ENCODE data around the gene NEK7.
A peak's percentile ranks its signal among the peaks of the same experiment; 100 is the strongest.

NEK7 gene

DNA sequence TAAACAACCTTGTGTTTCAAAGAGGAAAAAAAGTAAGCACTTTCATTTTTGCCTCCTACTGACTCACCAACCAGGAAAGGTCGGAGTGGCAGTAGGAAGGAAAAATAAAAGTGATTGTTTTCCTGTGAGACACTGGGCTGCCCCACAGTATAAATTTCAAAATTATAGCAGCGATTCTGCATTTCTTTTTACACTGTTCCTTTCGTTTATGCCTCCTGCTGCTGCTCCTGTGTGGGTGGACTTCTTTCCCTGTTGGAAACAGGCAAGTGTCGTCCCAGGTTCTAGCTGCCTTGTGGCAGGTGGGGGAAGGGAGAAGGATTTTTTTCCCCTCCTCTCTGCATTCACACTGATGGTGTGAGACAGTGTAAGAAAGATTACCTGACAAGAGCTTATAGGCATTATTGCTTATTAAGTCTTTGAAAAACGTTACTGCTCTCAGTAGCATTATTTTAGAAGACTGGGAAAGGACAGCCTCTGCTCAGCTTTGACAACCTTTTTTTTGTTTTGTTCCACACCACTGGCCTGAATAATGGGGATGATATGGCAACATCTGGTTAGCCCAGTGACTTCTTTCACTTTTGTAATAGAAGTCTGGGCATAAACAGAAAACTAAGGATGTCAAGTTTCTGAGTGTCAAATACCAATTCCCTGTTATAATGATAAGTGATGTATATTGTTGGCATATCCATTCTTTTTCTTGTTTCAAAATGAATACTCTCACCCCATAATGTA, 77.9 kb downstream of the NEK7 start:
- no peak for DNase-seq
- Mint-ChIP-seq H3K27ac (no peak overlapping the region), H3K4me1 (peaks cover 20% of the 10 kb centered on the region), H3K4me3 (peak overlapping the region in 1 of 2 donors; percentile 36), H3K27me3 (no peaks in the 10 kb centered on the region), H3K9me3 (peaks cover 0 to 4% of the 10 kb centered on the region in 2 donors)
- ATAC-seq: peak; percentile 15

DNA sequence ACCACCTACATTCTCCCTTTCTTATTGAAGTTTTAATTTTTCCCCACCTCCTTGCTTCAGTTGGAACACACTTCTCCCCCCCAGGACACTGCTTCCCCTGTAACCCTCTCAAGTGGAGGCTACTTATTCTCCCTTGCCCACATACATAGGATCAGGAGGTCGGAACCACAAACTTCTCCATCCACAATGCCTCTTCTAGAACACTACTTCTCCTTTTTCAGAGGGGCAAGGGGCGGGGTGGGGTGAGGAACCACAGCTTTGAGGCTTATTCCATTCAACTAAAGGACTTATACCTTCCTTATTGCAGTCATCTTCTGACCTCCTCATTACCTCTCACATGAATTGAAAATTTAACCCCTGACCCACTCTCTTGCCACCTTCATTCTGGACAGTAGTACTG, 81.3 kb downstream of the NEK7 start:
- DNase-seq: no peak
- no peak for ATAC-seq
- H3K27me3 Mint-ChIP-seq: no peaks in the 10 kb centered on the region
- no peak overlapping the region for H3K27ac Mint-ChIP-seq
- peaks cover 32% of the 10 kb centered on the region for H3K4me1 Mint-ChIP-seq
- peaks cover 0 to 4% of the 10 kb centered on the region in 2 donors for H3K9me3 Mint-ChIP-seq
- no peak overlapping the region for H3K4me3 Mint-ChIP-seq

DNA sequence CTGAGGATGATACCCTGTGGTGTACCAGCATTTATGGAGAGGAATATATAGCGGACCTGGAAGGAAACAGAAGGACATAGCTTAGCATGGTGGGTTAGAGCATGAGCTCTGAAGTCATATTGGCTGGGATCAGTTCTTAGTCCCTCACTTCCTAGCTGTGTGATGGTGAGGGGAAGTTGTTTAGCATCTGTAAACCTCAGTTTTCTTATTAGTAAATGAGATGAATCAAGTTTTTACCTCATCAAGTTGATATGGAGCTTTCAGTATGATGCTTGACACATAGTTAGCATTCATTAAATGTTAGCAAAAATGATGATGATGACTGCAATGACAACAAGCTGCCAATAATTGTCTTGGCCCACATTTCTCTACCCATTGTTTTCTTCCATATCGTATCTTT, 84.8 kb downstream of the NEK7 start:
- DNase-seq (no peak), ATAC-seq (peak; percentile 89)
- Mint-ChIP-seq H3K9me3 (no peaks in the 10 kb centered on the region), H3K4me3 (no peak overlapping the region), H3K27ac (no peak overlapping the region), H3K4me1 (peaks cover 27% of the 10 kb centered on the region), H3K27me3 (no peaks in the 10 kb centered on the region)

DNA sequence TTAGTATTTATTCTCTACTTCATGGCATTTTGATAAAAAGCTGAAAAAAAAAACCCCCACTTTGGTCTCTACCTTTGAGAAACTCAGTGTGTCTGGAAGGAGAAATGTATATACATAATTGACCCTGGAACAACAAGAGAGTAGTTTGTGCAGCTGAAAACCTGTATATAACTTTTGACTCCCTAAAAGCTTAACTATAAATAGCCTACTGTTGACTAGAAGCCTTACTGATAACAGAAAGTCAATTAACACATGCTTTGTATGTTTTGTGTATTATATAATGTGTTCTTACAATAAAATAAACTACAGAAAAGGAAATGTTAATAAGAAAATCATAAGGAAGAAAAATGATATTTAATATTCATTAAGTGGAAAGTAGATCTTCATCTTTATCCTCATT, 88.0 kb downstream of the NEK7 start:
- H3K4me3 Mint-ChIP-seq: no peak overlapping the region
- ATAC-seq (no peak), DNase-seq (no peak)
- H3K27me3 Mint-ChIP-seq: no peaks in the 10 kb centered on the region
- no peak overlapping the region for H3K27ac Mint-ChIP-seq
- peaks cover 33% of the 10 kb centered on the region for H3K4me1 Mint-ChIP-seq
- no peaks in the 10 kb centered on the region for H3K9me3 Mint-ChIP-seq

DNA sequence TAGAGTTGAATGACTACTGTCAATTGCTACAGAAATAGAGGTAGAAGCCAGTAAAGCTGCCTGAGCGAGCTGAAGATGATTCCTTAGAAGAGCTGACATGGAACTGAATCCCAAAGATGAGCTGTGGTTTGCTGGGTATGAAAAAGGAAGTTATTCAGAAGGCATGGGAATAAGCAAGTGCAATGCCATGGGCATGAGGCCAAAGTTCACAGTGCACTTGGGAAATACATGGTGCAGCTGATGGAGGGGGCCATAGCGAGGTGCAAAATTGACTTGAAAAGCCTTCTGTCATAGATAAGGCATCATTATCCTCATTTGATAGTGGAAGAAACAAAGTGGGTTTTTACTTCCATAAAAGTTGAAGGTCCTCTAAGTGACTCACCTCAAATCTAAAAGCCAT, 88.6 kb downstream of the NEK7 start:
- no peak overlapping the region for H3K4me3 Mint-ChIP-seq
- no peak overlapping the region for H3K27ac Mint-ChIP-seq

DNA sequence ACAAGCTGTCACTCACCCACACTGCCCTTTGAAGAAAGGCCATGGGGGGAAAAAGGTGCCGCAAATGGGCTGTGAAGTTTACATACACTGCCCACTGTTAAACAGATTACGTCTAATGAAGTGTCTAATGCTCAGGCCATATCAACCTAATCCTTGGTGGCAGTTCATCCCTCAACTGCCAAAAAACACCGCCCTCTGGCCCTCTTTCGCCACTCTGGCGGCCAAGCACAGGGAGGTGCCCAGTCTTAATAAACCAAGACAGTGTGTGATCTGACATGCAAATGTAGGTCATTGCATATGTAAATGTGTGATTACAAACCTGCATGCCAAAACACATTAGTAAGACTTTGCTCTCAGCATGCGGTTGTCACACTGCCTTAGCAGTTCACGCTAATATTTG, 89.5 kb downstream of the NEK7 start:
- no peaks in the 10 kb centered on the region for H3K9me3 Mint-ChIP-seq
- peaks cover 29% of the 10 kb centered on the region for H3K4me1 Mint-ChIP-seq
- H3K27ac Mint-ChIP-seq: no peak overlapping the region
- no peaks in the 10 kb centered on the region for H3K27me3 Mint-ChIP-seq
- no peak for DNase-seq
- no peak for ATAC-seq
- H3K4me3 Mint-ChIP-seq: no peak overlapping the region

More for the DNA sequence above, 88.6 kb downstream of the NEK7 start:
- no peaks in the 10 kb centered on the region for H3K27me3 Mint-ChIP-seq
- no peak for DNase-seq
- peaks cover 33% of the 10 kb centered on the region for H3K4me1 Mint-ChIP-seq
- H3K9me3 Mint-ChIP-seq: no peaks in the 10 kb centered on the region
- no peak for ATAC-seq

DNA sequence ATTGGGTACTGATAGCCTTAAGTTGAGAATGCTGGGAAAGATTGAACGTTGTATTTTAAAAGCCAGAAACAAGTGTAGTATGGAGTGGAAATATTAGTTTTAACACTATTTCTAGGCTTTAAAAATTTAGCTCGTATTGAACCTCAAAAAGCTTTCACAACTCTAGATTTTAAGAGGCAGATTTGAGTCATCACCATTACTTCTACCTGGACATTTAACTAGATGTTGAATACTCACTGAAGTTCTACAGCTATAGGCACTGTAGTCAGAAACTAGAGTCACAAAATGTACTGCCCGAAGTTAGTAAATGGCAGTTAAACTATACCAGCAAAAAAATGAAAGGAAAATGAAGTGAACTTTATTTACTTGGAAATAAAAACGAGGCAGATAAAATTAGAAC, 96.5 kb downstream of the NEK7 start:
- peak; percentile 82 for ATAC-seq
- Mint-ChIP-seq H3K4me3 (peak overlapping the region; percentile 14 to 73), H3K9me3 (peaks cover 5 to 13% of the 10 kb centered on the region in 2 donors)

DNA sequence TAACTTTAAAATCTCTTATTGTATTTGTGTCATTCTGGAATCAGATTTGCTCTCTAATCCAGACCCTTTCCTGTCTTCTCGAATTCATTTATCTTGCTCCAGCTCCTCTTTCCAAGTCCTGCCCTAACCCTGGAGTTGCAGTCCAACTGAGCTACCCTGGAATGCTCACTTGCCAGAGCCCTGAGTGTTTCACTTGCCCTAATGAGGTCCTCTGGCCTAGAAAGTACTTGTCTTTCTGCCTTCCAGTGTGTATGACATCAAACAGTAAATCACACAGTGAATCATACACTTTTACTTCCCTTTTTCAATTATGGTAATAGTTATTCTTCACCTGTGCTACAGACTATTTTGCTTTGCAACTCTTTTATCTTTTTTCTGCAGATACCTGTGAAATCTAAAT, 96.9 kb downstream of the NEK7 start:
- Mint-ChIP-seq H3K4me3 (peak overlapping the region; percentile 71 to 73), H3K9me3 (peaks cover 5 to 13% of the 10 kb centered on the region in 2 donors), H3K27me3 (no peaks in the 10 kb centered on the region), H3K27ac (peak overlapping the region in 1 of 2 donors; percentile 40), H3K4me1 (peaks cover 57% of the 10 kb centered on the region)
- DNase-seq: peak in 1 of 2 donors; percentile 5
- peak; percentile 90 for ATAC-seq

More for the DNA sequence above, 96.5 kb downstream of the NEK7 start:
- Mint-ChIP-seq H3K27ac (peak overlapping the region in 1 of 2 donors; percentile 40), H3K4me1 (peaks cover 57% of the 10 kb centered on the region), H3K27me3 (no peaks in the 10 kb centered on the region)
- DNase-seq: no peak

DNA sequence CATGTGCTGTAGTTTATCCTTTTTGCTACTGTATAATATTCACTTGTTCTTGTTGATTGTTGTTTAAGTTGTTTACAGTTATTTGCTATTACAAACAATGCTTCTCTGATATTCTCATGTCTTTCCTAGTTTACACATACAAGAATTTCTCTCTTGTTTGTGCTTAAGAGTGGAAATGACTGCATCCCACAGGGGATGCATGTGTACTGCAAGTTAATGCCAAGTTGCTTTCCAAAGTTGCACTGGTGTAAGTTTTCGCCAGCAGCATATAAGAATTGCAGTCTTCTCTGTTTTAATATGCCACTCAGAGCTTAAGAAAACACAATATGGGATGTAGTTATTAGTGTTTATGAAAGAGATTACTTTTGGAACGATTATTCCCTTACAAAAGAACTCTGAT, 97.7 kb downstream of the NEK7 start:
- Mint-ChIP-seq H3K4me1 (peaks cover 64% of the 10 kb centered on the region), H3K9me3 (peaks cover 5 to 13% of the 10 kb centered on the region in 2 donors), H3K4me3 (no peak overlapping the region), H3K27ac (no peak overlapping the region), H3K27me3 (no peaks in the 10 kb centered on the region)
- DNase-seq (no peak), ATAC-seq (no peak)

DNA sequence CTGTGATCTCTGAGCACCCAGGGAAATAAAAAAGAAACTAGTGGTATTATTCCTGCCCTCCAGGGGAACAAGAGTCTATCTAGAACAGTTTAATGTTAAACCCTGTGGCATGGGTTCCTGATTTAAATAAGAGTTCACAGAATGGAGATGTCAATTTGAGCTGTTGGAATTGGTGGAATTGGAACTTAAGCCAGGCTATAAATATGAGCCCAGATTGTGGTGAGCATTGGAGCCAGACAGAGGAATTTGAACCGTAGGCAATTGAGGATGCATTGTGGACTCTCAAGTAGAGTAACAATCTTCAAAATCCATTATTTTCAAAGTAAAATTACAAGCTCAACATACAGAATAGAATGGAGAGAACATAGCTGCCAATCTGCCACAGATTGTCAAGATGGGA, 98.2 kb downstream of the NEK7 start:
- no peak overlapping the region for H3K4me3 Mint-ChIP-seq
- H3K9me3 Mint-ChIP-seq: peaks cover 5 to 13% of the 10 kb centered on the region in 2 donors
- H3K27ac Mint-ChIP-seq: no peak overlapping the region
- H3K4me1 Mint-ChIP-seq: peaks cover 69% of the 10 kb centered on the region
- no peaks in the 10 kb centered on the region for H3K27me3 Mint-ChIP-seq
- no peak for ATAC-seq
- no peak for DNase-seq

DNA sequence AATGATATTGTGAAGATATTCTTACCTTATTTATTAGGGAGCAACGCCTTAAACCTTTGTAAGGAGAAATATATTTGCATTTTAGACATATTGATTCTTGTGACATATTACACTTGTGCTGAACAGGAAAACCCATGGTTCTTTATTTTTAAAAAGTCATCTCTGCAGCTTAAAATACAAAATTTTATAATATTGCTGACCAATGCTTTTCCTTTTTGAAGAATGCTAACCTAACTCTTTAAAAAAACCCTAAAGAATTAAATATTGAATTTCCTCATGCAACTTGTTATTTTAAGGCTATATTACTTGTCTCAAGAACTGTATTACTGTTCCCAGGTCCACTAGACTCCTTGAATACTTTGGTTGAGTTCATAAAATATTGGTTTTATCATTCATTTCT, 99.0 kb downstream of the NEK7 start:
- Mint-ChIP-seq H3K9me3 (peaks cover 5 to 13% of the 10 kb centered on the region in 2 donors), H3K27ac (no peak overlapping the region), H3K4me1 (peaks cover 75% of the 10 kb centered on the region), H3K4me3 (no peak overlapping the region), H3K27me3 (no peaks in the 10 kb centered on the region)
- ATAC-seq: no peak
- no peak for DNase-seq

DNA sequence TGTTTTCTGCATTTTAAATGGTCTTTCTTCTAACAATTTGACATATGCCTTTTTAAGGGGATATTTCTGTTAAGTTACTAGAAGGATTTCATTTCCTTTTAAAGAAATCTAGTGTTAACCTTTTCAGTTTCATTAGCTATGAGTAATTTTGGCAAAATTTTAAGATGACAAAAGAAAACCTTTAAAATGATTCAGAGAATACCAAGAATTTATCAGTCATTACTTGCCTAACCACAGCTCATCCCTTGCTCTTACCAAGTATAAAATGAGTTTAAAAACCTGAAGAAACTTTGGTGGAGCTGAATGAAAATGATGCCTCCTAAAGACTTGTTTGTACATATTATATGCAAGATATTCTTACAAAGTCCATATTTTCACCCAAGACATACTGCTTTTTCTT, 101.7 kb downstream of the NEK7 start:
- Mint-ChIP-seq H3K9me3 (peaks cover 5 to 6% of the 10 kb centered on the region in 2 donors), H3K4me3 (peak overlapping the region in 1 of 2 donors; percentile 44), H3K27ac (peak overlapping the region; percentile 59 to 81), H3K4me1 (peaks cover 55% of the 10 kb centered on the region), H3K27me3 (no peaks in the 10 kb centered on the region)
- peak; percentile 91 for ATAC-seq
- DNase-seq: no peak

DNA sequence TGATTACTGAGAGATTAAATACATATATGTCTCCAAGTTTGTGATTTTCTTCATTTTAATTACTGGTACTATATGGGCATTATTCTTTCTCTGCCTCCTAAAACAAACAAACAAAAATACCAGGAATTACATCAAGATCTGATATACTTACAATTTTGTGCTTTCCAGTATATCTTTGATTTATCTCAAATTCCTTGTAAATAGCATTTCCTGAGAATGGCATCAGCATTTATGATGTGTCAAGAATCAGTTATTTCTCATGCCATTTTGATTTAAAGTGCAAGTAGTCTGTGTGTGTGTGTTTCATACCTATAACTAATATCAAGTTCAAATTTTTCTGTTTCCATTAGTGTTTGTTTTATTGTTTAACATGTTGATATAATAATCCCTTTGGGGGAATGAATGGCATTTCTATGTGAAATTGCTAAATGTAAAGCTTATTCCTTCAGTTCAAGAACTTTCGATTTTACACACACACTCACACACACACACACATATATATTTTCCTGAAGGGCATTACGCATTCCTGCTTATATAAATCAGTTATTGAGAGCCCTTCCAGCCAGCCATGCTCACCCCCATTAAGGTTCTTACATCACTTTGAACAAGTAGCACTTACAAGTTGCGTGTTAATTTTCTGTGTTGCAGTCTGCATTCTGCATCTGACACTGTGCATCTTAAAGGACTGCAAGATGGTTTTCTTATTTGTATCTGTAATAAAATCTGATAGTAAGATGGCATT, 102.7 kb downstream of the NEK7 start:
- H3K4me1 Mint-ChIP-seq: peaks cover 46% of the 10 kb centered on the region
- peak overlapping the region in 1 of 2 donors; percentile 54 for H3K27ac Mint-ChIP-seq
- H3K27me3 Mint-ChIP-seq: no peaks in the 10 kb centered on the region
- H3K9me3 Mint-ChIP-seq: peaks cover 5 to 6% of the 10 kb centered on the region in 2 donors
- no peak for ATAC-seq
- no peak for DNase-seq
- peak overlapping the region; percentile 10 to 36 for H3K4me3 Mint-ChIP-seq

DNA sequence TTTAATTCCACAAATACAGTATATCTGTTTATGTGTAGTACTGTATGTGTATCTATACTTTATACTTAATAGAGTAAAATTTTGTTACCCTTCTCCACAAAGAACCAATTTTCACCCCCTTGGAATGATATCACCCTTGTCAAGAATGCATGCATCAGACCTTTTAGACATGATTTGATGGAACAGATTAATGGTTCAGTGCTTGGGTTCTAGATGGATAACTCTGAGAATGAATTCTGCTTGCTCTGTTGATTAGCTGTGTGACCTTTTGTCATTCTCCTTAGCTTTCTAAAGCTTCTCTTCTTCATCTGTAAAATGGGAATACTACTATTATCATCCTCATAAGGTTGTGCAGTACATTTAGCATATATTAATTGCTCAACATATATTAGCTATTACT, 105.1 kb downstream of the NEK7 start:
- H3K4me1 Mint-ChIP-seq: peaks cover 32% of the 10 kb centered on the region
- no peak for DNase-seq
- H3K4me3 Mint-ChIP-seq: no peak overlapping the region
- ATAC-seq: no peak
- no peaks in the 10 kb centered on the region for H3K27me3 Mint-ChIP-seq
- H3K9me3 Mint-ChIP-seq: peaks cover 5 to 6% of the 10 kb centered on the region in 2 donors
- no peak overlapping the region for H3K27ac Mint-ChIP-seq

DNA sequence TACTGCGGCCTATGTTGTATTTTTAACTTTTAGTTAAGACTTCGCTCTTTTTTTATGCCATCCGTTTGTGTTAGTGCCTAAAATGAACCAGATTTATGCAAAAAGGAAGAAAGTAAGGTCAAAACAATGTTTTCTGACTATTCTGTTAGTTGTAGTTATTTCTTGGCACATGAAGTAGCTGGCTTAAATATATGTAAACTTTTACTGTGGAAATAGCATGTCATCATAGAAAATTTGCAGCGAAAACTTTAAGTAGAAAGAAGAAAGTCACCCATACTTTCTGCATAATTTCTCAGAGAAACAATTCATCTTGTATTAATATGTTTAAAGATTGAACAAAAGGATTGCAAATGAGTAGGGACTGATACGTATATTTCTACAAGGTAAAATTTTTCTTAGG, 106.4 kb downstream of the NEK7 start:
- peaks cover 25% of the 10 kb centered on the region for H3K4me1 Mint-ChIP-seq
- H3K27me3 Mint-ChIP-seq: no peaks in the 10 kb centered on the region
- no peak overlapping the region for H3K4me3 Mint-ChIP-seq
- H3K27ac Mint-ChIP-seq: no peak overlapping the region
- peaks cover 0 to under 1% of the 10 kb centered on the region in 2 donors for H3K9me3 Mint-ChIP-seq
- DNase-seq (no peak), ATAC-seq (no peak)

DNA sequence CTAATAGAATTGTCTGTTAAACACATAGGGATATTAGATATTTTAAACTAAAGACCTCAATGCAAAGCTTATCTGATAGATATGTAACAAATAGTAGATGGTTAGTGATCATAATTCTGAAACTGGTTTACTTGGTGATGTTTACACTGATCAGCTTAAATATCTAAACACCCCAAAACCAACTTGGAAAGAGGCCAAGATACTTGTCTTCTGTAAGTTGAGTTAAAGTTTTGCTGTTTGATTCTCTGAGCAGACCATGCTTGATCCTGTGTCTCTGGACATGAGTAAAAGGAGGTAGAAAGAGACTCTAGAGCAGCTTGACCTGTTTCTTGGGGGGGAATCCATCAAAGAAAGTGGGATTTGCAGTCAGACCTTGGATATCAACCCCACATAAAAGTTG, 107.5 kb downstream of the NEK7 start:
- Mint-ChIP-seq H3K27me3 (no peaks in the 10 kb centered on the region), H3K4me3 (no peak overlapping the region), H3K4me1 (peaks cover 20% of the 10 kb centered on the region), H3K27ac (no peak overlapping the region), H3K9me3 (no peaks in the 10 kb centered on the region)
- ATAC-seq (no peak), DNase-seq (no peak)

All from stimulated activated naive CD8-positive, alpha-beta T cell treated with anti-CD3 and anti-CD28 coated beads, Interleukin-15, amount 100 ng/mL, for 72 hours (primary cell).